Measurements from ENCODE around the gene C2.
"Not testable (repeated sequence)": the region's sequence is repeated elsewhere in the genome, so short reads cannot be mapped to it uniquely, and the experiment has no call there.

- TF ChIP-seq EZH2 (IDR thresholded peaks at IDR 0.05; ENCODE audit: insufficient read depth, poor library complexity, severe bottlenecking); EZH2phosphoT487 (IDR thresholded peaks at IDR 0.05; ENCODE audit: insufficient read depth, low read depth): not testable (repeated sequence)
Observed at GRCh38 chr6:31980195-31980876, 52.8 kb downstream of the C2 start.
